H9 (cell line): ENCODE data around the gene SLC2A9. TPM values are rescaled to one million over a fixed set of nuclear protein-coding genes. Genes with fewer than 3 reads are reported as not detected.

ENCODE experiments used
- DNase-seq: peaks from one replicate; pipeline ENCODE4 v3.0.0-alpha.2; 2017
- H2AFZ ChIP-seq: one replicate; pipeline ENCODE4 v1.6.1; 2013; ENCODE audit warnings: mild to moderate bottlenecking, low read length, control low read depth, moderate library complexity
- H2AK5ac ChIP-seq: 2 replicates; pipeline ENCODE4 v1.6.1; 2013; ENCODE audit warnings: low read length, control low read depth, mixed read lengths; ENCODE audit not compliant: insufficient read length
- H2BK120ac ChIP-seq: one replicate; pipeline ENCODE4 v1.6.1; 2013; ENCODE audit warnings: low read depth, mild to moderate bottlenecking, low read length, control low read depth, inconsistent platforms; ENCODE audit not compliant: poor library complexity, severe bottlenecking
- H2BK12ac ChIP-seq: 2 replicates; pipeline ENCODE4 v1.6.1; 2013; ENCODE audit warnings: low read length, control low read depth, mixed read lengths, low read depth; ENCODE audit not compliant: insufficient read length
- H2BK15ac ChIP-seq: 2 replicates; pipeline ENCODE4 v1.6.1; 2013; ENCODE audit warnings: low read depth, low read length, control low read depth
- H2BK20ac ChIP-seq: one replicate; pipeline ENCODE4 v1.6.1; 2013; ENCODE audit warnings: low read depth, mild to moderate bottlenecking, low read length, control low read depth, inconsistent platforms; ENCODE audit not compliant: poor library complexity, severe bottlenecking
- H2BK5ac ChIP-seq: 2 replicates; pipeline ENCODE4 v1.6.1; 2013; ENCODE audit warnings: low read length, control low read depth, mixed read lengths; ENCODE audit not compliant: insufficient read length
- H3K14ac ChIP-seq: 2 replicates; pipeline ENCODE4 v1.6.1; 2013; ENCODE audit warnings: low read length, control low read depth; ENCODE audit not compliant: insufficient read depth
- H3K18ac ChIP-seq: 2 replicates; pipeline ENCODE4 v1.6.1; 2013; ENCODE audit warnings: low read depth, mild to moderate bottlenecking, mixed read lengths, low read length, control low read depth; ENCODE audit not compliant: insufficient read length
- H3K23ac ChIP-seq: 2 replicates; pipeline ENCODE4 v1.6.1; 2013; ENCODE audit warnings: low read length, control low read depth, mixed read lengths, low read depth; ENCODE audit not compliant: insufficient read length
- H3K23me2 ChIP-seq: 2 replicates; pipeline ENCODE4 v1.6.1; 2013; ENCODE audit warnings: low read depth, mild to moderate bottlenecking, mixed read lengths, low read length, control low read depth; ENCODE audit not compliant: insufficient read length, poor library complexity, severe bottlenecking
- H3K27ac ChIP-seq: 2 replicates; pipeline ENCODE4 v1.5.1; 2013; ENCODE audit warnings: low read length, control low read depth, mixed read lengths, low read depth; ENCODE audit not compliant: insufficient read length
- H3K27me3 ChIP-seq: 2 replicates; pipeline ENCODE4 v1.6.1; 2013; ENCODE audit warnings: low read length, control low read depth, inconsistent platforms; ENCODE audit not compliant: insufficient read depth
- H3K4ac ChIP-seq: 2 replicates; pipeline ENCODE4 v1.6.1; 2013; ENCODE audit warnings: low read depth, mild to moderate bottlenecking, control low read depth, inconsistent platforms, low read length, moderate library complexity
- H3K4me1 ChIP-seq: 2 replicates; pipeline ENCODE4 v1.6.1; 2013; ENCODE audit warnings: low read length, control low read depth, inconsistent platforms; ENCODE audit not compliant: insufficient read depth
- H3K4me2 ChIP-seq: 2 replicates; pipeline ENCODE4 v1.6.1; 2013; ENCODE audit warnings: low read length, control low read depth, mixed read lengths; ENCODE audit not compliant: insufficient read length, insufficient read depth
- H3K56ac ChIP-seq: 2 replicates; pipeline ENCODE4 v1.6.1; 2013; ENCODE audit warnings: low read depth, mild to moderate bottlenecking, mixed read lengths, low read length, control low read depth; ENCODE audit not compliant: insufficient read length
- H3K79me1 ChIP-seq: 2 replicates; pipeline ENCODE4 v1.6.1; 2013; ENCODE audit warnings: low read depth, mild to moderate bottlenecking, moderate library complexity, low read length, control low read depth, inconsistent platforms; ENCODE audit not compliant: insufficient read depth, poor library complexity, severe bottlenecking
- H3K79me2 ChIP-seq: 2 replicates; pipeline ENCODE4 v1.6.1; 2013; ENCODE audit warnings: low read length, control low read depth, inconsistent platforms; ENCODE audit not compliant: insufficient read depth
- H3K9ac ChIP-seq: 2 replicates; pipeline ENCODE4 v1.6.1; 2013; ENCODE audit warnings: low read length, control low read depth, mixed read lengths; ENCODE audit not compliant: insufficient read length; ENCODE audit errors: extremely low read depth
- H3K9me3 ChIP-seq: one replicate; pipeline ENCODE4 v1.6.1; 2013; ENCODE audit warnings: low read depth, low read length, inconsistent platforms; ENCODE audit not compliant: control insufficient read depth
- H3T11ph ChIP-seq: one replicate; pipeline ENCODE4 v1.6.1; 2013; ENCODE audit warnings: mild to moderate bottlenecking, low read length, control low read depth, inconsistent platforms
- H4K20me1 ChIP-seq: one replicate; pipeline ENCODE4 v1.6.1; 2013; ENCODE audit not compliant: control insufficient read depth, insufficient read length, insufficient read depth
- H4K5ac ChIP-seq: 2 replicates; pipeline ENCODE4 v1.6.1; 2013; ENCODE audit warnings: low read depth, mild to moderate bottlenecking, mixed read lengths, low read length, control low read depth; ENCODE audit not compliant: insufficient read length
- H4K8ac ChIP-seq: replicated peaks from 2 replicates; pipeline ENCODE4 v1.6.1; 2013; ENCODE audit warnings: low read length, control low read depth, mixed read lengths, low read depth; ENCODE audit not compliant: insufficient read length
- H4K91ac ChIP-seq: 2 replicates; pipeline ENCODE4 v1.6.1; 2013; ENCODE audit warnings: low read depth, mild to moderate bottlenecking, moderate library complexity, mixed read lengths, low read length, control low read depth; ENCODE audit not compliant: insufficient read length
- H3K27ac Mint-ChIP-seq, 3 experiments: 2 replicates in 2 of 3; 3 replicates in 1 of 3; pipeline ENCODE4 v1.8.0; 2020 to 2021; ENCODE audit warnings: mixed read lengths in 3 of 3, mild to moderate bottlenecking in 1 of 3, moderate library complexity in 1 of 3
- H3K27me3 Mint-ChIP-seq: 2 replicates; pipeline ENCODE4 v1.8.0; 2021; ENCODE audit warnings: low read depth, mild to moderate bottlenecking, moderate library complexity, mixed read lengths
- H3K36me3 Mint-ChIP-seq, 3 experiments: 2 replicates in 2 of 3; 3 replicates in 1 of 3; pipeline ENCODE4 v1.8.0; 2020 to 2021; ENCODE audit warnings: low read depth in 3 of 3, mixed read lengths in 3 of 3; ENCODE audit not compliant: insufficient read depth in 1 of 3
- H3K4me1 Mint-ChIP-seq, 2 experiments: 2 replicates each; pipeline ENCODE4 v1.8.0; 2020; ENCODE audit warnings: mixed read lengths in 2 of 2
- H3K4me3 Mint-ChIP-seq, 2 experiments: 2 replicates in 1 of 2; 3 replicates in 1 of 2; pipeline ENCODE4 v1.8.0; 2020 to 2021; ENCODE audit warnings: mild to moderate bottlenecking in 2 of 2, mixed read lengths in 2 of 2, moderate library complexity in 1 of 2
- H3K9me3 Mint-ChIP-seq, 2 experiments: 2 replicates in 1 of 2; 3 replicates in 1 of 2; pipeline ENCODE4 v1.8.0; 2020; ENCODE audit warnings: mild to moderate bottlenecking in 2 of 2, mixed read lengths in 2 of 2, moderate library complexity in 1 of 2
- WGBS: extraction: QIAGEN DNeasy Blood & Tissue Kit; methylation state at CpG from one replicate; pipeline ENCODE4 v1.1.7; 2013; ENCODE audit warnings: missing lambda C conversion rate, low lambda C conversion rate, mixed read lengths; ENCODE audit not compliant: insufficient read length; ENCODE audit errors: extremely low coverage; 5-methylcytosine and 5-hydroxymethylcytosine counted together
- total RNA-seq: library from RNA; stranded (reverse); gene quantifications from 2 replicates; pipeline ENCODE4 v1.2.1, GENCODE V29; 2021
- TF ChIP-seq, protein P1 (sequence below): fragments of 200-600 bp; sonication (generic); conservative IDR thresholded peaks from 3 replicates; pipeline ENCODE4 v1.8.0; 2021; ENCODE audit warnings: antibody characterized with exemption, mild to moderate bottlenecking

The SLC2A9 gene
- total RNA-seq, 1 experiment from 2014 or later = 0.79 TPM

DNA sequence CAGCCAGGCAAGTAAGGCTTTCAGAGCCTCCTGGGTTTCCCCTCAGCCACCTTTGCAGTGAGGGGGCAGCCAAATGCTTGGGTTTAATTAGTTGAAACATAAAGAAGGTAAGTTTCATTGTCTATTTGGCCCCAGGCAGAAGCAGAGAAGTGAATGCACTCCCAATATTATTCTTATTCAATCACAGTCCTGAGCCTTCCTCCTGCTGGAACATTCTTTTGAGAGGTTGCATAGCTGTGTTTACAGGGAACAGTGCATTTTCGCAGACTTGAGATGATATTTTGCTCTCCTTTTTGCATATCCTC lies 13.9 kb downstream of the SLC2A9 start:
- Histone ChIP-seq H3K23ac (no peak overlapping the region), H4K8ac (no peak overlapping the region), H3K14ac (no peak overlapping the region), H2BK120ac (no peak overlapping the region), H3T11ph (no peak overlapping the region), H3K9ac (no peak overlapping the region), H4K91ac (no peak overlapping the region), H3K4ac (no peak overlapping the region), H3K56ac (no peak overlapping the region), H3K4me1 (no peaks in the 10 kb centered on the region), H2BK20ac (no peak overlapping the region), H3K23me2 (no peaks in the 10 kb centered on the region), H2BK12ac (no peak overlapping the region), H2AFZ (no peak overlapping the region), H2BK5ac (no peak overlapping the region), H3K4me2 (no peak overlapping the region), H2AK5ac (no peak overlapping the region), H4K20me1 (no peaks in the 10 kb centered on the region), H3K18ac (no peak overlapping the region), H4K5ac (no peak overlapping the region), H3K27me3 (no peaks in the 10 kb centered on the region), H3K79me2 (no peaks in the 10 kb centered on the region), H3K79me1 (no peaks in the 10 kb centered on the region), H3K9me3 (no peaks in the 10 kb centered on the region), H3K27ac (no peak overlapping the region), H2BK15ac (no peak overlapping the region)
- no CpG with 5 or more reads among the region's 1 CpG for WGBS
- Mint-ChIP-seq H3K27me3 (peaks cover under 1% of the 10 kb centered on the region), H3K9me3 (no peaks in the 10 kb centered on the region), H3K4me3 (no peak overlapping the region), H3K36me3 (no peaks in the 10 kb centered on the region), H3K4me1 (peaks cover 7 to 13% of the 10 kb centered on the region in 2 experiments; a peak in 3 of 4 replicates), H3K27ac (no peak overlapping the region)
- DNase-seq = no peak
- TF ChIP-seq, protein P1, sequence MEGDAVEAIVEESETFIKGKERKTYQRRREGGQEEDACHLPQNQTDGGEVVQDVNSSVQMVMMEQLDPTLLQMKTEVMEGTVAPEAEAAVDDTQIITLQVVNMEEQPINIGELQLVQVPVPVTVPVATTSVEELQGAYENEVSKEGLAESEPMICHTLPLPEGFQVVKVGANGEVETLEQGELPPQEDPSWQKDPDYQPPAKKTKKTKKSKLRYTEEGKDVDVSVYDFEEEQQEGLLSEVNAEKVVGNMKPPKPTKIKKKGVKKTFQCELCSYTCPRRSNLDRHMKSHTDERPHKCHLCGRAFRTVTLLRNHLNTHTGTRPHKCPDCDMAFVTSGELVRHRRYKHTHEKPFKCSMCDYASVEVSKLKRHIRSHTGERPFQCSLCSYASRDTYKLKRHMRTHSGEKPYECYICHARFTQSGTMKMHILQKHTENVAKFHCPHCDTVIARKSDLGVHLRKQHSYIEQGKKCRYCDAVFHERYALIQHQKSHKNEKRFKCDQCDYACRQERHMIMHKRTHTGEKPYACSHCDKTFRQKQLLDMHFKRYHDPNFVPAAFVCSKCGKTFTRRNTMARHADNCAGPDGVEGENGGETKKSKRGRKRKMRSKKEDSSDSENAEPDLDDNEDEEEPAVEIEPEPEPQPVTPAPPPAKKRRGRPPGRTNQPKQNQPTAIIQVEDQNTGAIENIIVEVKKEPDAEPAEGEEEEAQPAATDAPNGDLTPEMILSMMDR = no peak
